Measurements from ENCODE around the gene MMP17. TPM values are rescaled to one million over a fixed set of nuclear protein-coding genes. Genes with fewer than 3 reads are reported as not detected.

Gene MMP17
- total RNA-seq, 4 donors from 2014 or later, result 0.38 to 10.1 (median 4.1) TPM

DNA sequence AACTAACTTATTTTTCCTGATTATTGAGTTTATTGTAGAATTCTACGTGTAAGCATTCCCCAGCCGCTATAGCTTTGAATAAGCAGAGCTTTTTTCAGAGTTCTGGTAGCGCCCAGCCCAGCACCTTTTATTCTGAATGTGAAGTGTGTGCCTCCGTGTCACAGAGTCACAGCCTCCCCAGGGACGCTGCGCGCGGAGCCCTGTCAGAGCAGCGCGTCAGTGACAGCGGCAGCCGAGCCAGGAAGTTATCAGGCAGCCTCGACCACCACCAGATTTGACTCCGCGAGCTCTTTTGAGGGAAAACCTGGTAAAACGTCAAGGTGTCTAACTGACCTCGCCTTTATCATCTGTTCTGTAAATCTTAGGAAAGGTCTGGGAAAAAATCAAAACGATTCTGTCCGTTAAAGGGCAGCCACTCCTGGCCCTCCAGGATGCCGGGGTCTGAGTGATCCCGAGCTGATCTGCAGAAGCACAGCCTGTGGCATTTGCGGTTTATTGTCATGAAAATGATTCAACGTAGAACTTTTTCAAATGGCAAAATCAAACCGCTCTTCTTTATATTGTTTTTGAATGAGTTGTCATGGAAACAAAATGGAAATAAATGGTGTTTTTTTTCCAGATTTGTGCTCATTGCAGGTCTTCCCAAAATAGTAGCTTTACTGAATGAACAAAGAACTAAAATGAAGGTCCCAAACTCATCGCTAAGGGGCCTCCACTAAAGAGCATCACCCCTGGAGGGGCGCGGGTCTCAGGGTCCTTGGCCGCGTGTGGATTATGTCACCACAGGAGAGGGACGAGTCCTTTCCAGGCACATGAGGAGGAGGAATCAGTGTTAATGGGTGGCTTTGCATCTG, 43.1 kb upstream of the MMP17 start:
- H3K27me3 ChIP-seq, result no peaks in the 10 kb centered on the region
- no peak for DNase-seq
- H3K36me3 ChIP-seq, result peaks cover 26 to 37% of the 10 kb centered on the region in 2 donors
- intact Hi-C loops (cut with DNase I), result no loop called here
- WGBS, 2 donors, result 88% methylated on average over 30 of the region's 30 CpGs
- TF ChIP-seq POLR2A (IDR thresholded peaks at IDR 0.05), result no peak
- TF ChIP-seq, protein P1, sequence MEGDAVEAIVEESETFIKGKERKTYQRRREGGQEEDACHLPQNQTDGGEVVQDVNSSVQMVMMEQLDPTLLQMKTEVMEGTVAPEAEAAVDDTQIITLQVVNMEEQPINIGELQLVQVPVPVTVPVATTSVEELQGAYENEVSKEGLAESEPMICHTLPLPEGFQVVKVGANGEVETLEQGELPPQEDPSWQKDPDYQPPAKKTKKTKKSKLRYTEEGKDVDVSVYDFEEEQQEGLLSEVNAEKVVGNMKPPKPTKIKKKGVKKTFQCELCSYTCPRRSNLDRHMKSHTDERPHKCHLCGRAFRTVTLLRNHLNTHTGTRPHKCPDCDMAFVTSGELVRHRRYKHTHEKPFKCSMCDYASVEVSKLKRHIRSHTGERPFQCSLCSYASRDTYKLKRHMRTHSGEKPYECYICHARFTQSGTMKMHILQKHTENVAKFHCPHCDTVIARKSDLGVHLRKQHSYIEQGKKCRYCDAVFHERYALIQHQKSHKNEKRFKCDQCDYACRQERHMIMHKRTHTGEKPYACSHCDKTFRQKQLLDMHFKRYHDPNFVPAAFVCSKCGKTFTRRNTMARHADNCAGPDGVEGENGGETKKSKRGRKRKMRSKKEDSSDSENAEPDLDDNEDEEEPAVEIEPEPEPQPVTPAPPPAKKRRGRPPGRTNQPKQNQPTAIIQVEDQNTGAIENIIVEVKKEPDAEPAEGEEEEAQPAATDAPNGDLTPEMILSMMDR (IDR thresholded peaks at IDR 0.05), result no peak
- H3K9me3 ChIP-seq, result no peaks in the 10 kb centered on the region
- no peak overlapping the region for H3K27ac ChIP-seq
- no peaks in the 10 kb centered on the region for H3K4me1 ChIP-seq
- H3K4me3 ChIP-seq (replicated peaks in 1 of 3), result no peak overlapping the region

DNA sequence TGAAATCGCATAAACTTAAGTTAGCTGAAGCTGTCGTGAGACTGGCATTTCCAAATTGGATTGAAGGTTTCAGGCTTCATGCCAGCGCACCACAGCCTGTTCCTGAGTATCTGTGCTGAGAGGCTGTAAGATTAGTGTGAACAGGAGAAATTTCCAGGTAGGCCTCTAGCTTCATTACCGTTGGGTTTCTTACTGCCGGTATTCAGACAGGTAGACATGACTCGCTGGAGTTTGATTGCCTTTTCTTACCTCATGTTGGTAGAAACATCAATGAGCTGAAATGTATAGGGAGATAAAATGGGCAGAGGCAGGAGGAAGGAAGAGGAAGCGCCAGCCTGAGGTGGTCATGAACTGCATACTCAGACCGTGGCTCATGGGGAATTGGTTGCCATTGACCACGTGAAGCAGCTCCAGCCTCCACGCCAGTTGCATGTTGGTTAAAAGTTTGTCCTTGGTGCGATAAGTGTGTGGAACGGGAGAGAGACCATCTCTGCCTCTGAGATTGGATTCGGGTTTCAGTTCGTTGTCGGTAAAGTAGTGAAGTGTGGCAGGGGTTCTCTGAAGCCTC, 42.3 kb upstream of the MMP17 start:
- no peaks in the 10 kb centered on the region for H3K9me3 ChIP-seq
- no peak for DNase-seq
- TF ChIP-seq, protein P1 (IDR thresholded peaks at IDR 0.05), result no peak
- no peak for TF ChIP-seq POLR2A (IDR thresholded peaks at IDR 0.05)
- H3K27ac ChIP-seq, result no peak overlapping the region
- no peak overlapping the region for H3K4me3 ChIP-seq (replicated peaks in 1 of 3)
- no peaks in the 10 kb centered on the region for H3K27me3 ChIP-seq
- peaks cover 22 to 31% of the 10 kb centered on the region in 2 donors for H3K36me3 ChIP-seq
- intact Hi-C loops (cut with DNase I), result no loop called here
- no peaks in the 10 kb centered on the region for H3K4me1 ChIP-seq
- 92 to 93% methylated on average over 15 of the region's 15 CpGs for WGBS, 2 donors

DNA sequence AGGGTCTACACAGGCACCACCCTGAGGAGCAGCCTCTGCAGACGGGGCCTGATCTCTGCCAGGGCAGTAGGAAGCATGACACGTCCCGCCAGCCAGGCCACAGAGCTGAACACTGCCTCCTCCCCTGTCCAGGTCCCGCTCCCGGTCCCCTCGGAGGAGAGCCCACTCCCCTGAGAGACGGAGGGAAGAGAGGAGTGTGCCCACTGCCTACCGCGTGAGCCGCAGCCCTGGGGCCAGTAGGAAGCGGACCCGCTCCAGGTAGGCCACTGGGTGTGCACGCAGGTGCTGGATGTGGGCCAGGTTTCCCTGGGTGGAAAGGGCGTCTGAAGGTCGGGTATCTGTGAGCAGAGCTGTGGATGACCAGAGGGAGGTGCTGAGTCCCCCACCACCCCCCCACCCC, 41.9 kb upstream of the MMP17 start:
- no peak overlapping the region for H3K4me3 ChIP-seq (replicated peaks in 1 of 3)
- 90% methylated on average over 4 to 12 of the region's 15 CpGs for WGBS, 2 donors
- TF ChIP-seq, protein P1 (IDR thresholded peaks at IDR 0.05), result no peak
- TF ChIP-seq POLR2A (IDR thresholded peaks at IDR 0.05), result no peak
- peaks cover 22 to 30% of the 10 kb centered on the region in 2 donors for H3K36me3 ChIP-seq
- H3K27ac ChIP-seq, result no peak overlapping the region
- H3K27me3 ChIP-seq, result no peaks in the 10 kb centered on the region
- H3K9me3 ChIP-seq, result no peaks in the 10 kb centered on the region
- no peak for DNase-seq
- intact Hi-C loops (cut with DNase I), result no loop called here
- no peaks in the 10 kb centered on the region for H3K4me1 ChIP-seq

DNA sequence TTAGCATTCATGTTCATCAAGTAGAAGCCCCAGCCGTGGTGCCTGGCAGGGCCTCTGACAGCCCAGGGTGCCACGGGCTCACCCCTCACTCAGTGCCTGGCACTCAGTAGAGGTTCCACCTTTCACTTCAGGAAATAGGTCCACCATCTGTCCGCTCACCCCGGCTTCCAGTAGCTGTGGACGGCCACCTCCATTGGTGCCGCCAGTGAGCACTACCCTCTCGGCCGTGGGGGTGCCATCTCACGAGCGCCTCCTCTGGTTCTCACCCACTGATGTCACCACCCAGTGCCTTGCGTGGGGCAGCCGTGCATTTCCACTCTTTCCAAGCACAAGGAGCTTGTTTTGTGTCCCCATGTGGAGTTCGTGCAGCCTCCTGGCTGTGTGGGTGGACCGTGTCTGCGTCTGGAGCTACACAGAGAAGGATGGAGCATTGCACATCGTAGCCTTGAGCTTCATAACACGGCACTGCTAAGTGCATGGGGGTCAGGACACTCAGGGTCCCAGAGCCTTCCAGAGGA, 41.0 kb upstream of the MMP17 start:
- H3K4me1 ChIP-seq, result no peaks in the 10 kb centered on the region
- H3K4me3 ChIP-seq (replicated peaks in 1 of 3), result no peak overlapping the region
- H3K9me3 ChIP-seq, result no peaks in the 10 kb centered on the region
- DNase-seq, result no peak
- no peaks in the 10 kb centered on the region for H3K27me3 ChIP-seq
- H3K27ac ChIP-seq, result no peak overlapping the region
- intact Hi-C loops (cut with DNase I), result no loop called here
- peaks cover 15 to 30% of the 10 kb centered on the region in 2 donors for H3K36me3 ChIP-seq
- TF ChIP-seq, protein P1 (IDR thresholded peaks at IDR 0.05), result no peak
- TF ChIP-seq POLR2A (IDR thresholded peaks at IDR 0.05), result no peak
- WGBS, 2 donors, result 93 to 97% methylated on average over 13 to 16 of the region's 17 CpGs

DNA sequence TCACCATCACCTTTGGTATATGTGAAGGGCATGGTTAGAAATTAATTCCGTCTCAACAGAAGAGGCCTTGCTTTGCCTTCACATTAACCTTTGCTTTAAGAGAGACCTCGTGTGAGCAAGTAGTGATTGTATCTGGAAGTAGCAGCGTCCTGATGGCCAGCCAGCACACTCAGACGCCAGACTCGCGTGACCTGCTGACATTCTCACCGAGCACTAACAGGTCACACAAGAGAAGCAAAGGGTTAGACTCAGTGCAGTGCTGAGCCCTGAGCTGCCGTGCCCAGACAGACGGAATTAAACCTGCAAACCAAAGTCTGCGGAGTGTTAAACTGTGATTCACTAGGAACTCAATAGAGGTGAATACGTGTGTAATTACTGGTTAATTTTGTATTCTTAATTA, 40.1 kb upstream of the MMP17 start:
- no peak for DNase-seq
- H3K27ac ChIP-seq, result no peak overlapping the region
- intact Hi-C loops (cut with DNase I), result no loop called here
- H3K27me3 ChIP-seq, result no peaks in the 10 kb centered on the region
- H3K4me3 ChIP-seq (replicated peaks in 1 of 3), result no peak overlapping the region
- no peaks in the 10 kb centered on the region for H3K4me1 ChIP-seq
- H3K9me3 ChIP-seq, result no peaks in the 10 kb centered on the region
- TF ChIP-seq, protein P1 (IDR thresholded peaks at IDR 0.05), result no peak
- TF ChIP-seq POLR2A (IDR thresholded peaks at IDR 0.05), result no peak
- WGBS, 2 donors, result 89 to 93% methylated on average over 11 of the region's 11 CpGs
- H3K36me3 ChIP-seq, result peaks cover 14 to 30% of the 10 kb centered on the region in 2 donors

Data from thyroid gland (tissue), 4 donors.